Activated T-cell treated with anti-CD3 and anti-CD28 coated beads, Interleukin-2, amount 50 U/mL, for 1 hour (primary cell): ENCODE results near the gene ABCA3.

Experiments
- DNase-seq: peaks from one replicate; pipeline ENCODE4 v3.0.0-alpha.2; 2020

Gene ABCA3

DNA sequence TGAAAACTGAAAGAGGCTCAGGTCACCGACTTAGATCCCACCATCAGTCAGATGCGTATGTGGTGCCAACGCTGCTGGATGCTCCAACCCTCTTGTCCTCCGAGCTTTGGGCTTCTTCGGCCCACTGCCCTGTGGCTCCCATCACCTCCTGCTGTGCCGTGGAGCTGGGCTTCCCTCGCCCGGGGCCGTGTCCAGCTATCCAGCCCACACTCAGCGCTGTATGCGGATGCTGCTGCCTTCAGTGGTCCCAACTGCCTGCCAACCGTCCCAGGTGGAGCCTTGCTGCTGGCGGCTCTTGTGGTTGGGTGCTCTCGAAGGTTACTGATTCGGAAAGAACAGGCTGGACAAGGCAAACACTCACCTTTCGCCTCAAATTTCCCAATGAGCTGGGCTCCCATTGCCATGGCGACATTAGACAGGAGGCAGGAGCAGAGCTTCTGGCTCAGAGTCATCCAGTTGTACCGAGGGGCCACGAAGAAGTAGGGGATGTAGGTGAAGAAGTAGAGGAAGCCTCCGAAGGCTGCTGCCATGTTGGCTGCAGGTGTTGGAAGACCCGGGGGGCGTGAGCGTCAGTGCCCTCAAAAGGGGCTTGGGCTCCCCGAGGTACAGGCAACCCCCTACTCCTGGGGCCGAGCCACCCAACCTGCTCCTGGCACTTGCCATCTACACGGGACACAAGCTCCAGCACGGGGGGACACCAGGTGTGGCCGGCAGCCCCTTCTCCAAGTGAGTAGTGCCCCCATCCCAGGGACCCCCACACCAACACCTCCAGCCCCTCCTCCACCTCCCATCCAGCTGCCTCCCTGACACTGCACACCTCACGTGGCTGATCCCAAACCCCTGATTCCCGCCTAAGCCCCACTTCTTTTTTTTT lies 32.2 kb downstream of the ABCA3 start:
- DNase-seq = no peak

DNA sequence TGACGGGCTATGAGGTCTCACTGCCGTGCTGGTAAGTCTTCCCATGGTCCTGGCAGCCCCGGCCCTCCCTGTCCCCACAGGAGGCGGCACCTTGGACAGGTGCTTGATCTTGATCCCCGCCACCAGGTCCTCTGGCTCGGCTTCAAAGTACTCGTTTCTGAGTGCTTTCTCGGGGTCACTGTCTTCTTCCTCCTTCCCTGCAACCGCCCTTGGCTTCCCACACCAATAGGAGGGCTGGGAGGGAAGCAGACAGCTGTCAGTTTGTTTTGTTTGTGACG lies 40.7 kb downstream of the ABCA3 start:
- DNase-seq = no peak

GRCh38 chr16:2299121-2299914 lies 41.2 kb downstream of the ABCA3 start:
- no peak for DNase-seq

GRCh38 chr16:2298621-2299020 lies 41.9 kb downstream of the ABCA3 start:
- no peak for DNase-seq

DNA sequence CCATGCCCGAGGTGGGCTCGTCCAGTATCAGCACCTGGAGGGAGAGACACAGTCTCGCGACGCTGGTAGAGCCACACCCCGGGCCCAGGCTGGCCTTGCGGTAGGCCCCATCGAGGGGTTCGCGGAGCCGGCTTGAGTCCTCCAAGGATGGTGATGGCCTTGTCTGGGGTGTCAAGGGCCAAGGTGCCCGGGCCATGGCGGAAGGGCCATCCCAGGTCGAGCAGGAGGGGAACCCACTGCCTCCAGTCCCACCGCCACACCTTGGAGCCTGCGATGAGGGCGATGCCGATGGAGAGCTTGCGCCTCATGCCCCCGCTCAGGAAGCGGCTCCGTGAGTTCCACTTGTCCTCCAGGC lies 43.0 kb downstream of the ABCA3 start:
- no peak for DNase-seq

DNA sequence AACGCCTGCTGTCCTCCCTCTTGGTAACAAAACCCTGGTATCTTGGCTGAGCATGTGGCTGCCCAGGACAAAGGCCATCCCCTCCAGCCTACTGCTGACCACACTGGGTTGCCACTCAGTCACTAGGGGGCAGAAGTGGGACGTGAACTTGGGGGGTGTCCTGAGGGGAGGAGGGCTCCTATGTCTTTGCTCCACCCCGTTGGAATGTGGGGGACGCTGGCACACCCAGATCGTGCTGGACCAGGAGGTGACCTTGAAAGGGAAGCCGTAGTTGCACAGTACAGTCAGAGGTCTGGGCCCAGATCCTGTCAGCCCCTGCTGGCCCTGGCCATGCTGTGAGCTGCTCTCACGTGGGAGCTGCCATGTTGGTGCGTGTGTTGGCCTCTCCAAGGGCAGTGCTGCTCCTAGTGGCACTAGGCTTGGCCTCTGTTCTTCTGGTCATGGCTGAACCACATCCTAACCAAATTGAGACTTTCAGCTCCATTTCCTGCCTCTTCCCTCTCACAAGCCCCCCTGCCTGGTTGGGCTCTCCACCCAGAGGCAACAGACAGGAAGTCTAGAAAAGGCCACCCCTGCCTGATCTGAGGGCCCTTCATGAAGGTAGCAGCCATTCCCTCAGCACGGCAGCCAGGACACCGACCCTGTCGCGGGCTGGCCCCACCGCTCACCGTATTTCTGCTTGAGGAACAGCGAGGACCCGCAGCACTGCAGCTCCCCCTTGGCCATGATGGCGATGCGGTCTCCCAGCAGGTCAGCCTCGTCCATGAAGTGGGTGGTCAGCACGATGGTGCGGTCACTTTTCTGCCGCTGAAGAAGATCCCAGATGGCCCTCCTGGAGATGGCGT lies 43.6 kb downstream of the ABCA3 start:
- no peak for DNase-seq

- no peak for DNase-seq
Observed at GRCh38 chr16:2295056-2295798, 45.3 kb downstream of the ABCA3 start.

GRCh38 chr16:2292221-2292620 lies 48.3 kb downstream of the ABCA3 start:
- DNase-seq = no peak

DNA sequence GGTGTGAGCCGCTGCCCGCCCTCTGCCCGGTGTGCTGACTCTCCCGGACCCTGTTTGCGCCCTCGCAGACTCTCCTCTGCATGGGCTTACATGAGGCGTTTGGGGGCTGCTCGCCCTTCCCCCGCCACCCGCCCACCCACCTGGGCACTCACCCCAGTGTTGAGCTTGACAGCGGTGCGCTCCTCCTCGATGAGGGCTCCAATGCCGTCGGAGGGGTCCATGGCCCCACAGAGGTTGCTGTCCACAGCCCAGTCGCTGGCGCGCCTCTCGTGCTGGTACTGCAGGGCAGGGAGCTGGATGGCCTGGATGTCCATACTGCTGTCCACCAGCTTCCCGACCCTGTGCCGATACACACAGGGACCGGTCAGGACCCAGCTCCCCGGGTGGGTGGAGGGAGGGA lies 51.2 kb downstream of the ABCA3 start:
- no peak for DNase-seq

DNA sequence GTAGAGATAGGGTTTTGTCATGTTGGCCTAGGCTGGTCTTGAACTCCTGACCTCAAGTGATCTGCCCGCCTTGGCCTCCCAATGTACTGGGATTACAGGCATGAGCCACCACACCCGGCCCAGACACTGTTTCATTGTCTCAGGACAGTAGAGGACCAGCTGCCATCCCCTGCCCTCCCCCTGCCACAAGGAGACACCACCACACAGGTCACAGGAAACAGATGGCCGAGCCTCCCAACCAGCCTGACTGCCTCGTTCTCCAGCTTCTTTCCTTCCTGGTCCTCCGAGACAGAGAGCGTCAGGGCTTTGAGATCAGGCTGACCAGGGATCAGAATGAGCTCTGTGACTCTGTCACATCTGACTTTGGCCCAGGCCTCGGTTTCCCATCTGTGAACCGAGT lies 51.8 kb downstream of the ABCA3 start:
- DNase-seq = no peak

- DNase-seq = no peak
Observed at GRCh38 chr16:2287916-2288547, 52.5 kb downstream of the ABCA3 start.

- DNase-seq = no peak
Observed at GRCh38 chr16:2286550-2286949, 54.0 kb downstream of the ABCA3 start.

DNA sequence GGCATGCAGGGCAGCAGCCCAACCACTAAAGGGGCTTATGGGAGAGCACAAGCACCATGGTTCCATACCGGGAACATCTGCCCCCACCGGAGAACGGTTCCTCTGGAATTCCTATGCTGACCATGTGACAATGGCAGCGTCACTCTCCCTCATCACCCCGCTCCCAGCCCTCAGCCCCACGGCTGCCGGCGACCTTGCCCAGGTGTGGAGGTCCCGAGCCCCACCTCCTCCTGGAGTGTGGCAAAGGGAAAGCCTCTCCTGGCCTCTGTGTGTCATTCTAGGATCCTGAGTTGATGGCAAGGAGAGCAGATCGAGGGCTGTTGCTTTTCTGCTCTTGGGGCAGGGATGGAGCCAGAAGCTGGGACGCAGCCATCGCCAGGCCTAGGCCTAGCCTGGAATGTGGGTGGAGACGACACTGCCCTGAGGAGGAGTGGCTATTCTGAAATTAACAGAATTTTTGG lies 54.8 kb downstream of the ABCA3 start:
- no peak for DNase-seq

DNA sequence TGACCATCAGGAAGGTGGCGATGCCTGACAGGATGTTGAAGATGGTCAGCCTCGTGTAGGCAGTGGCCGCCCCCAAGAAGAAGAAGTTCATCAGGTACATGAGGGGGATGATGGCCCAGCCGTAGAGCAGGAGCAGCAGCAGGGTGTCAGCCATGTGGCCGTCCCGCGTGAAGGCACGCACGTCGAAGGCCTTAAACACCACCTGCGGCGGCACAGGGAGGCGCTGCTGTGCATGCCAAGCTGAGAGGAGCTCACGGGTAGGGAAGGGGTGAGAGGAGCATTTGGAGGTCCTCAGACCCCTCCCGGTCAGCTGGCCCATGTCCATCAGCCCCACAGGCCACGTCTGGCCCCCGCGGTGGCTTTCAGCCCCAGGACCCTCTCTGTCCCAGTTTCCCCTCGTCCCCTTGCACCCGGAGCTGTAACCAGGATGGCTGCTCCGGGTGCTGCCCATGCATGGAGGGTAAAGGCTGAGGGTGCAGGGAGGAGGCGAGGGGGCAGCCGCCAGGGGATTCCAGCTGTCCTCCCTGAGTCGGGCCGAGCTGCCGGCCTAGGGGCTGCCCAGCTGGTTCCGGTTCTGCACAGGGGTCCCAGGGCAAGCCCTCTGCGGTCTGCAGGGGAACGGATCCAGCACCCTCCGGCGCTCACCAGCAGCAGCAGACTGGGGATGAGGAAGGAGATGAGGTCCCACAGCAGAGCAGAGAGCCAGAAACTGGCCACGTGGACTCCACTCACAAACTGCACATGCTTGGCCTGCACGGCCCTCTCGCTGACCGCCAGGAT lies 55.5 kb downstream of the ABCA3 start:
- no peak for DNase-seq

DNA sequence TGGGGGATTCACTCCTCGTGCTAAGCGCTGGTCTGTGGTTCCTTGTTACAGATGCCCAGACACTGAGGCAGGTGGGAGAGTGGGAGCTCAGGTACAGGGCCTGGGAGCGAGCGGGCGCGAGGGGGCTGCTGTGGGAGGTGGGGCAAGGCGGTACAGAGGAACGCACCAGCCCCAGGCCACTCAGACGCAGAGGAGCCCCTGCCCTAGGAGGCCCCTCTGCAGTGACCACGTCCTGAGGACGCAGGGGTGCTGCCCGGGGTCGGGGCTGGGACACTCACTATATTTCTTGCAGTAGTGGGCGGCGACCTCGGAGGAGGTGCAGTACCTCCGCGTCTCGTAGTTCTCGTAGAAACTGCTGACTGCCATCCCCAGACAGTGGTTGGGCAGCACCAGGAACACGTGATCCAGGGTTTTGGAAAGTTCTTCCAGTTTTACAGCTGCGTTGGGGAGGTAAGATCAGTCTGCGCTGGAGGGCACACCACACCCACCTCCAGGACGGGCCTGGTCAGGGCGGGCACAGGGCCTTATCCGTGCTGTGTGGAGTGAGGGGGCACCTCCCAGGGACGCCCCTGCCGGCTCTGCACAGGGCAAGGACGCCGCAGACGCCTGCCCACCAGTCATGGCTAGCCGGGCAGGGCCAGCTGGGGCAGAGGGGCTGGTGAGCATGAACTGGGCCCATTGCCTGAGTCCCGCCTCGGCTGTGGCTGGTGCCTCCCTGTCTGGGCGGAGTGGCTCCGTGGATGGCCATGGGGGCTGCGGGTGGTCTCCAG lies 56.3 kb downstream of the ABCA3 start:
- no peak for DNase-seq

GRCh38 chr16:2282866-2283555 lies 57.5 kb downstream of the ABCA3 start:
- DNase-seq = no peak

GRCh38 chr16:2282262-2282661 lies 58.3 kb downstream of the ABCA3 start:
- DNase-seq = no peak

GRCh38 chr16:2280981-2281542 lies 59.5 kb downstream of the ABCA3 start:
- no peak for DNase-seq

DNA sequence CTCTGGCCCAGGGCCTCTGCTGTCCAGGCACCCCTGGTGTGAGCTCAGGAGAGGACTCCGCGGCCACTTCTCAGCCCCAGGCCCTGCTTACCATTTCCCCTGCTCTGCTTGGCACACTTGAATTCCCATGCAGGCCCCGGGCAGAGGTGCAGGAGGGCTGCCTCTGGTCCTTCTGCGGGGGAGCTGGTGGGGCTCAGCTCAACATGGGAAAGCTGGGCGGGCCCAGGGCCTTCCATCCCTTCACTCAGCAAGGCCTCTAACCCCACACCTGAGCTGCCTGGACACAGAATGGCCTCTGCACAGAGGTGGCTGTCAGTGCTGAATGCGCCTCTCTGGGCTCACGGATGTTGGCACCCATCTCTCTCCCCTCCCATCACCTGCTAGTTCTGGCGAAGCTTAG lies 60.1 kb downstream of the ABCA3 start:
- no peak for DNase-seq
